Thyroid gland (tissue), 4 donors: ENCODE results near the gene ST6GALNAC2.

ENCODE experiments used
- CTCF ChIP-seq, 6 experiments: fragments of 200-600 bp in 3 of 6; fragments of 450-650 bp in 3 of 6; sonication (generic) in 3 of 6; IDR thresholded peaks; one replicate each; pipeline ENCODE4 v1.5.1; 2016 to 2019; ENCODE audit warnings: antibody characterized with exemption in 6 of 6, mild to moderate bottlenecking in 2 of 6, inconsistent platforms in 1 of 6, moderate library complexity in 1 of 6
- POLR2A ChIP-seq, 2 donors: fragments of 450-650 bp; IDR thresholded peaks; one replicate each; pipeline ENCODE4 v1.6.1; 2017; ENCODE audit warnings: antibody characterized with exemption in 2 of 2, mild to moderate bottlenecking in 2 of 2, moderate library complexity in 1 of 2

- TF ChIP-seq POLR2A (IDR thresholded peaks at IDR 0.05) (no peak), CTCF (IDR thresholded peaks at IDR 0.05) (no peak)
Observed at GRCh38 chr17:76631821-76632565, 46.3 kb upstream of the ST6GALNAC2 start.
